Measurements from ENCODE around the gene B3GNT4. TPM values are rescaled to one million over a fixed set of nuclear protein-coding genes. Genes with fewer than 3 reads are reported as not detected.
"Not testable (repeated sequence)": the region's sequence is repeated elsewhere in the genome, so short reads cannot be mapped to it uniquely, and the experiment has no call there.

Gene B3GNT4
- polyA plus RNA-seq, 1 donor from 2014 or later: 1.8 TPM

GRCh38 chr12:122202017-122202416, 1.5 kb upstream of the B3GNT4 start:
- TF ChIP-seq EZH2 (IDR thresholded peaks at IDR 0.05; ENCODE audit: borderline replicate concordance, insufficient read depth, low read length, poor library complexity, severe bottlenecking): no peak
- TF ChIP-seq TAF1 (IDR thresholded peaks at IDR 0.05; ENCODE audit: low read depth): no peak
- TF ChIP-seq RAD21 (conservative IDR thresholded peaks at IDR 0.05): no peak
- TF ChIP-seq SMC3 (conservative IDR thresholded peaks at IDR 0.05; ENCODE audit: poor library complexity): no peak
- no peak for TF ChIP-seq POLR2AphosphoS5 (IDR thresholded peaks at IDR 0.05)
- no peak for TF ChIP-seq MXI1 (conservative IDR thresholded peaks at IDR 0.05; ENCODE audit: poor library complexity, severe bottlenecking)
- Histone ChIP-seq H3K27me3 (ENCODE audit: insufficient read depth, low read depth, low read length) (peaks cover 38% of the 10 kb centered on the region), H3K27ac (ENCODE audit: low read length) (no peak overlapping the region), H4K20me1 (ENCODE audit: insufficient read depth) (no peaks in the 10 kb centered on the region), H3K9me2 (ENCODE audit: insufficient read depth, low read length) (no peaks in the 10 kb centered on the region), H3K36me3 (ENCODE audit: insufficient read depth, low read length) (no peaks in the 10 kb centered on the region), H2AFZ (ENCODE audit: low read depth, low read length) (no peak overlapping the region), H3K79me2 (replicated peaks; ENCODE audit: insufficient read depth, low read length) (no peaks in the 10 kb centered on the region), H3F3A (ENCODE audit: insufficient read depth, low read length, poor library complexity, severe bottlenecking) (no peaks in the 10 kb centered on the region), H3K4me3 (ENCODE audit: low read length) (no peak overlapping the region), H3K9me3 (ENCODE audit: low read length) (no peaks in the 10 kb centered on the region), H3K9ac (ENCODE audit: low read length) (no peak overlapping the region), H3K4me2 (ENCODE audit: low read length) (no peak overlapping the region)

- H3K9ac ChIP-seq (ENCODE audit: low read length): peak overlapping the region; percentile 41
These were observed 698 bp upstream of the B3GNT4 start for GRCh38 chr12:122202811-122203210.

GRCh38 chr12:122204167-122205052, 901 bp downstream of the B3GNT4 start:
- Histone ChIP-seq H3K79me2 (replicated peaks; ENCODE audit: insufficient read depth, low read length) (no peaks in the 10 kb centered on the region), H3K4me2 (ENCODE audit: low read length) (no peak overlapping the region), H3K9me3 (ENCODE audit: low read length) (no peaks in the 10 kb centered on the region), H3K27ac (ENCODE audit: low read length) (no peak overlapping the region), H3K4me3 (ENCODE audit: low read length) (peak overlapping the region; percentile 80), H3K9ac (ENCODE audit: low read length) (peak overlapping the region; percentile 41), H3K27me3 (ENCODE audit: insufficient read depth, low read depth, low read length) (peaks cover 38% of the 10 kb centered on the region), H3K9me2 (ENCODE audit: insufficient read depth, low read length) (no peaks in the 10 kb centered on the region), H3F3A (ENCODE audit: insufficient read depth, low read length, poor library complexity, severe bottlenecking) (no peaks in the 10 kb centered on the region), H4K20me1 (ENCODE audit: insufficient read depth) (no peaks in the 10 kb centered on the region), H2AFZ (ENCODE audit: low read depth, low read length) (no peak overlapping the region), H3K36me3 (ENCODE audit: insufficient read depth, low read length) (no peaks in the 10 kb centered on the region)
- TF ChIP-seq POLR2AphosphoS5 (IDR thresholded peaks at IDR 0.05) (no peak), CTCF (IDR thresholded peaks at IDR 0.05; ENCODE audit: poor library complexity, severe bottlenecking) (peak; percentile 16), TAF1 (IDR thresholded peaks at IDR 0.05; ENCODE audit: low read depth) (no peak), EZH2 (IDR thresholded peaks at IDR 0.05; ENCODE audit: borderline replicate concordance, insufficient read depth, low read length, poor library complexity, severe bottlenecking) (no peak), EP300 (conservative IDR thresholded peaks at IDR 0.05; ENCODE audit: poor library complexity, severe bottlenecking) (no peak), SMC3 (conservative IDR thresholded peaks at IDR 0.05; ENCODE audit: poor library complexity) (peak; percentile 16), REST (IDR thresholded peaks at IDR 0.05; ENCODE audit: borderline replicate concordance) (no peak)

More at GRCh38 chr12:122202811-122203210, 698 bp upstream of the B3GNT4 start:
- H2AFZ ChIP-seq (ENCODE audit: low read depth, low read length); H3K9me2 ChIP-seq (ENCODE audit: insufficient read depth, low read length); H4K20me1 ChIP-seq (ENCODE audit: insufficient read depth); H3K9me3 ChIP-seq (ENCODE audit: low read length); H3F3A ChIP-seq (ENCODE audit: insufficient read depth, low read length, poor library complexity, severe bottlenecking); H3K36me3 ChIP-seq (ENCODE audit: insufficient read depth, low read length); H3K79me2 ChIP-seq (replicated peaks; ENCODE audit: insufficient read depth, low read length); H3K27ac ChIP-seq (ENCODE audit: low read length): not testable (repeated sequence)
- H3K4me3 ChIP-seq (ENCODE audit: low read length): peak overlapping the region; percentile 80
- peak overlapping the region; percentile 51 for H3K4me2 ChIP-seq (ENCODE audit: low read length)
- H3K27me3 ChIP-seq (ENCODE audit: insufficient read depth, low read depth, low read length): peaks cover 38% of the 10 kb centered on the region

All from neural cell (in vitro differentiated cells).